Measurements from ENCODE around the gene MINDY3. TPM values are rescaled to one million over a fixed set of nuclear protein-coding genes. Genes with fewer than 3 reads are reported as not detected.
"Not testable (repeated sequence)": the region's sequence is repeated elsewhere in the genome, so short reads cannot be mapped to it uniquely, and the experiment has no call there.

Gene MINDY3
- total RNA-seq, 1 experiment from 2014 or later: 10.8 TPM

DNA sequence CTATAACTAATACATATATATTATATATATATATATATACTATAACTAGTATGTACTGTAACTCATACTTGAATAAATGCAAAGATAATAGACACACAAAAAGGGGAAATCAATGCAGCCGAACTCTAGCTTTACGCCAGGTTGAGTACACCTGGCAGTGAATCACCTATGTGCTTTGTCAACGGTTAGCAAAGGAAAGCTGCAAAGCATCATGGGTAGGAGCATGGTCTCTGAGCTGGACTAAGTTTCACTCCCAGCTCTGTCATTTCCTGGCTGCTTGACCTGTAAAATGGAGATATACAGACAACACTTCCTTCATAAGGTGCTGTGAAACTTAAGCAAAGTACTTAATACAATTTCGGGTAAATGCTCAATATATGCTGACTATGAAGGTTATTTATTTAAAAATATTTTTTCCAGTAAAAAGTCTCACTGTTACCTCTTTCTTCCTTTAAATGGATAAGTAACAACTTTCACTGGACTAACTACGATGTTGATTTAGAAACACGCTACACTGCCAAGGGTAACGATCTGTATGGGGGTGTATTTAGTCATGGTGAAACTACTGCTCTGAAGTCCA lies 78.8 kb downstream of the MINDY3 start:
- Histone ChIP-seq H3K36me3 (ENCODE audit: low read depth) (no peaks in the 10 kb centered on the region), H2AFZ (no peak overlapping the region), H3K9me2 (ENCODE audit: insufficient read depth) (no peaks in the 10 kb centered on the region), H3K27me3 (ENCODE audit: insufficient read depth, low read depth) (no peaks in the 10 kb centered on the region), H3F3A (ENCODE audit: insufficient read depth, low read depth) (no peaks in the 10 kb centered on the region), H3K4me1 (replicated peaks; ENCODE audit: insufficient read depth) (no peaks in the 10 kb centered on the region), H4K20me1 (ENCODE audit: insufficient read depth) (no peaks in the 10 kb centered on the region), H3K27ac (no peak overlapping the region), H3K79me2 (ENCODE audit: low read depth) (no peaks in the 10 kb centered on the region), H3K4me2 (no peak overlapping the region), H3K9me3 (ENCODE audit: insufficient read depth, low read depth) (no peaks in the 10 kb centered on the region), H3K4me3 (no peak overlapping the region)
- no TSS peak for BruUV-seq (replicated peaks)
- DNase-seq: no peak
- no peak for TF ChIP-seq EZH2 (IDR thresholded peaks at IDR 0.05; ENCODE audit: low read depth)
- TF ChIP-seq, protein P1, sequence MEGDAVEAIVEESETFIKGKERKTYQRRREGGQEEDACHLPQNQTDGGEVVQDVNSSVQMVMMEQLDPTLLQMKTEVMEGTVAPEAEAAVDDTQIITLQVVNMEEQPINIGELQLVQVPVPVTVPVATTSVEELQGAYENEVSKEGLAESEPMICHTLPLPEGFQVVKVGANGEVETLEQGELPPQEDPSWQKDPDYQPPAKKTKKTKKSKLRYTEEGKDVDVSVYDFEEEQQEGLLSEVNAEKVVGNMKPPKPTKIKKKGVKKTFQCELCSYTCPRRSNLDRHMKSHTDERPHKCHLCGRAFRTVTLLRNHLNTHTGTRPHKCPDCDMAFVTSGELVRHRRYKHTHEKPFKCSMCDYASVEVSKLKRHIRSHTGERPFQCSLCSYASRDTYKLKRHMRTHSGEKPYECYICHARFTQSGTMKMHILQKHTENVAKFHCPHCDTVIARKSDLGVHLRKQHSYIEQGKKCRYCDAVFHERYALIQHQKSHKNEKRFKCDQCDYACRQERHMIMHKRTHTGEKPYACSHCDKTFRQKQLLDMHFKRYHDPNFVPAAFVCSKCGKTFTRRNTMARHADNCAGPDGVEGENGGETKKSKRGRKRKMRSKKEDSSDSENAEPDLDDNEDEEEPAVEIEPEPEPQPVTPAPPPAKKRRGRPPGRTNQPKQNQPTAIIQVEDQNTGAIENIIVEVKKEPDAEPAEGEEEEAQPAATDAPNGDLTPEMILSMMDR (conservative IDR thresholded peaks at IDR 0.05): no peak
- ChIA-PET POLR2A (ENCODE audit: unreplicated experiment) (no interaction called here), CTCF (no interaction called here)
- intact Hi-C loops (cut with micrococcal nuclease; ENCODE audit: unreplicated experiment): no loop called here

DNA sequence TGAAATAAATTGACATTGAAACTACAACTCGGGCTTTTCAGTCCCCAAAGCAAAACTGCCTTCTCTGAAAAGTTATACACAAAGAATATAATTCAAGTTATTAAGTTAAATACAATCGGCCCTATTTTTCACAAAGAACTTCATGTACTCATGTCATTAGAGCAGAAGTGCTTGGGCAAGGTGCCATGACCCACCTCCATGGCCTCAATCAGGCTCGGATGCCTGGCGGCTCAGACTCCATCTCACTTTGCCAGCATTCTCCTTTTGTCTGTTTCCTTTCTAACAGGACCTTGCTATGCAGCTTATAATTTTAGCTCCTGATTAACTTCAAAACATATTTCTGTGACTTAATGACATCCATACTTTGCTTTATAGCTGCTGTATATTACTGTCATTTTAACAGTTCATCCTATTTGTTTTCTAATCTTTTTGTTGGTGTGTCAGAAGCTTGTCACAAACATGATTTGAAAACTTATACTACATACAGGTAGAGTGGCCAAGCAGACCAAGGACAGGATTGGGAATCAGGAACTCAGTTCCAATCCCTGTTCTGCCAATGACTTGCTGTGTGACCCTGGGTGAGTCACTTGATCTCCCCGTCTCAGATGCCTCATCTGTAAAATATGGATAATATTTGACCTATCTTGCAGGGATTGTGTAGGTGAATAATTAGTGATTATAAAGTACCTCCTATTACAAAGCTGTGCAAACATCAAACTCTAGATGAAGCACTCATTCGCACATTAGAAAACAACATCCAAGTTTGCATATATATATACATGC lies 79.8 kb downstream of the MINDY3 start:
- no peak overlapping the region for H2AFZ ChIP-seq
- no peak for DNase-seq
- intact Hi-C loops (cut with micrococcal nuclease; ENCODE audit: unreplicated experiment): no loop called here
- no peak overlapping the region for H3K27ac ChIP-seq
- no peaks in the 10 kb centered on the region for H3K9me3 ChIP-seq (ENCODE audit: insufficient read depth, low read depth)
- no peak overlapping the region for H3K4me3 ChIP-seq
- BruUV-seq (replicated peaks): no TSS peak
- no peaks in the 10 kb centered on the region for H4K20me1 ChIP-seq (ENCODE audit: insufficient read depth)
- no peaks in the 10 kb centered on the region for H3F3A ChIP-seq (ENCODE audit: insufficient read depth, low read depth)
- H3K79me2 ChIP-seq (ENCODE audit: low read depth): no peaks in the 10 kb centered on the region
- CTCF ChIA-PET: no interaction called here
- H3K9me2 ChIP-seq (ENCODE audit: insufficient read depth): no peaks in the 10 kb centered on the region
- H3K27me3 ChIP-seq (ENCODE audit: insufficient read depth, low read depth): no peaks in the 10 kb centered on the region
- POLR2A ChIA-PET (ENCODE audit: unreplicated experiment): no interaction called here
- H3K4me2 ChIP-seq: no peak overlapping the region
- H3K4me1 ChIP-seq (replicated peaks; ENCODE audit: insufficient read depth): no peaks in the 10 kb centered on the region
- TF ChIP-seq EZH2 (IDR thresholded peaks at IDR 0.05; ENCODE audit: low read depth): no peak
- TF ChIP-seq, protein P1 (conservative IDR thresholded peaks at IDR 0.05): no peak
- H3K36me3 ChIP-seq (ENCODE audit: low read depth): no peaks in the 10 kb centered on the region

DNA sequence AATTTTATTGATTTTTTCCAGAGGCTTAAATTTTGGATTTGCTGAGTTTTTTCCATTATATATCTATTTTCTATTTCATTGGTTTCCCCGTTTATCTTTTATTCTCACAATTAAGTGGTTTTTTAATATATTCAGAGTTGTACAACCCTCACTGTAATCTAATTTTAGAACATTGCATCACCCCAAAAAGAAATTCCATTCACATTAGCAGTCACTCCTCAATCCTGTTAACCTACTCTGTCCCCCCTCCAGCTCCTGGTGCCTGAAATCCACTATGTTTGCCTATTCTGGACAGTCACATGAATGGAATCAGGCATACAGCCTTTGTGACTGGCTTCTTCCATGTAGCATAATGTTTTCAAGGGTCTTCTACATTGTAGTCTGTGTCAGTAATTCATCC lies 84.8 kb downstream of the MINDY3 start:
- CTCF ChIA-PET: no interaction called here
- Histone ChIP-seq H3K4me1 (replicated peaks; ENCODE audit: insufficient read depth) (no peaks in the 10 kb centered on the region), H3K9me3 (ENCODE audit: insufficient read depth, low read depth) (no peaks in the 10 kb centered on the region), H4K20me1 (ENCODE audit: insufficient read depth) (no peaks in the 10 kb centered on the region), H3K4me2 (no peak overlapping the region), H3K79me2 (ENCODE audit: low read depth) (no peaks in the 10 kb centered on the region), H3K27me3 (ENCODE audit: insufficient read depth, low read depth) (no peaks in the 10 kb centered on the region), H3K36me3 (ENCODE audit: low read depth) (no peaks in the 10 kb centered on the region), H3K4me3 (no peak overlapping the region), H2AFZ (no peak overlapping the region), H3F3A (ENCODE audit: insufficient read depth, low read depth) (no peaks in the 10 kb centered on the region), H3K27ac (no peak overlapping the region), H3K9me2 (ENCODE audit: insufficient read depth) (no peaks in the 10 kb centered on the region)
- intact Hi-C loops (cut with micrococcal nuclease; ENCODE audit: unreplicated experiment): no loop called here
- TF ChIP-seq EZH2 (IDR thresholded peaks at IDR 0.05; ENCODE audit: low read depth): no peak
- TF ChIP-seq, protein P1 (conservative IDR thresholded peaks at IDR 0.05): no peak
- BruUV-seq (replicated peaks): no TSS peak
- POLR2A ChIA-PET (ENCODE audit: unreplicated experiment): no interaction called here
- DNase-seq: peak in 1 of 2 experiments; percentile 38

DNA sequence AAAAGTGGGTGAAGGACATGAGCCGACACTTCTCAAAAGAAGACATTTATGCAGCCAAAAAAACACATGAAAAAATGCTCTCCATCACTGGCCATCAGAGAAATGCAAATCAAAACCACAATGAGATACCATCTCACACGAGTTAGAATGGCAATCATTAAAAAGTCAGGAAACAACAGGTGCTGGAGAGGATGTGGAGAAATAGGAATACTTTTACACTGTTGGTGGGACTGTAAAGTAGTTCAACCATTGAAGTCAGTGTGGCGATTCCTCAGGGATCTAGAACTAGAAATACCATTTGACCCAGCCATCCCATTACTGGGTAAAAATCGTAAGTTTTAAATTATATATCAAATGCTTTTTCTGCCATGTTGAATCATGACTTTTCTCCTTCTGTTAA lies 85.8 kb downstream of the MINDY3 start:
- H3K27me3 ChIP-seq (ENCODE audit: insufficient read depth, low read depth); intact Hi-C loops (cut with micrococcal nuclease; ENCODE audit: unreplicated experiment); POLR2A ChIA-PET (ENCODE audit: unreplicated experiment); H3K4me3 ChIP-seq; H3K36me3 ChIP-seq (ENCODE audit: low read depth); H4K20me1 ChIP-seq (ENCODE audit: insufficient read depth); H3K9me3 ChIP-seq (ENCODE audit: insufficient read depth, low read depth); H3K4me2 ChIP-seq; H2AFZ ChIP-seq; H3K9me2 ChIP-seq (ENCODE audit: insufficient read depth); DNase-seq; H3K4me1 ChIP-seq (replicated peaks; ENCODE audit: insufficient read depth); H3K79me2 ChIP-seq (ENCODE audit: low read depth); CTCF ChIA-PET; H3F3A ChIP-seq (ENCODE audit: insufficient read depth, low read depth); H3K27ac ChIP-seq; BruUV-seq (replicated peaks): not testable (repeated sequence)
